Femur (tissue), 1 donor: ENCODE data around the gene GOLGA6L7.
"Not testable (repeated sequence)": the region's sequence is repeated elsewhere in the genome, so short reads cannot be mapped to it uniquely, and the experiment has no call there.

Source experiments
- DNase-seq: peaks from one replicate; pipeline ENCODE4 v3.0.0-alpha.2; 2017

GOLGA6L7 gene

GRCh38 chr15:28848521-28848920, at the start of gene GOLGA6L7:
Gene GOLGA6L7 (minus strand): TSS chr15:28848644. CDS start chr15:28848549, 95 bp downstream.
- DNase-seq, result not testable (repeated sequence)

DNA sequence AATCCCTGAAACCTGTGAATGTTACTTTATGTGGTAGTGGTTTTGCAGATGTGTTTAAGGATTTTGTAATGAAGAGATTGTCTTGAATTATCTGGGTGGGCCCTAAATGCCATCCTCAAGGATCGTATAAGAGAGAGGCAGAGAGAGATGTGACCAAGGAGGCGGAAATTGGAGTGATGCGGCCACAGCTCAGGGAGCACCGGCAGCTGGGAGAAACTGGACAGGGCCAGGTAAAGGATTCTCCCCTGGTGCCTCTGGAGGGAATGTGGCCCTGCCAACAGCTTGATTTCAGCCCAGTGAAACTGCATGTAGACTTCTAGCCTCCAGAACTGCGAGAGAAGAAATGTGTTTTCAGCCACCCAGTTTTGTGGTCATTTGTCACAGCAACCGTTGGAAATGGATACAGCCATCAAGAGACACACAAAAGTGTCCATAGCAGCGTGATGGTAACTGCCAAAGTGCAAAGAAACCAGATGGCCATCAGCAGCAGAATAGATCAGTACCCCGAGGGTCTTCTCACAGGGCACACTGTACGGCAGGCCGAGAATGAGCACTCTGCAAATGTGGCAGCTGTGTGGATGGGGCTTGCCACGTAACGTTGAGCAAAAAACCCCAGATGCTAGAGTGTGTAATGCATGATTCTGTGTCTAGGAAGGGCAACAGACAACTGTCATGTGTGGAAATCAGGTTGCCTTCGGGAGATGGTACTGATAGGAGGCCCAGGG, 49.6 kb upstream of the GOLGA6L7 start:
- DNase-seq, result no peak

DNA sequence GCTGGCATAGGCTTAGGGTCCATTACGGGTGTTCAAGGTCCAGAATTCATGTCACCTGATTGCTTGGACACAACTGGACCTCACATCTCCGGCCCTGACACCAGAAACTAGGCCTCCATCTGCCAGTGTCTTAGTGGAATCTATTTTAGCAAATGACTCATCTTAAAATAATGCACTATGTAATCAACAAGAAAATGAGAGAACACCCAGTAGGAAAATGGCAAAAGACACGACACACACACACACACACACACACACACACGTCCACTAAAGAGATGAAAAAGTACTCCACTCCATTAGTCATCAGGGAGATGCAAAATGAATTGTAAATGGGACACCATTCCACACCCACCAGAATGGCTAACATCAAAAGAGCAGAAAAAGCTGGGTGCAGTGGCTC, 48.5 kb upstream of the GOLGA6L7 start:
- DNase-seq, result no peak

GRCh38 chr15:28895566-28895965, 47.1 kb upstream of the GOLGA6L7 start:
- DNase-seq, result no peak

GRCh38 chr15:28895146-28895545, 46.7 kb upstream of the GOLGA6L7 start:
- no peak for DNase-seq

DNA sequence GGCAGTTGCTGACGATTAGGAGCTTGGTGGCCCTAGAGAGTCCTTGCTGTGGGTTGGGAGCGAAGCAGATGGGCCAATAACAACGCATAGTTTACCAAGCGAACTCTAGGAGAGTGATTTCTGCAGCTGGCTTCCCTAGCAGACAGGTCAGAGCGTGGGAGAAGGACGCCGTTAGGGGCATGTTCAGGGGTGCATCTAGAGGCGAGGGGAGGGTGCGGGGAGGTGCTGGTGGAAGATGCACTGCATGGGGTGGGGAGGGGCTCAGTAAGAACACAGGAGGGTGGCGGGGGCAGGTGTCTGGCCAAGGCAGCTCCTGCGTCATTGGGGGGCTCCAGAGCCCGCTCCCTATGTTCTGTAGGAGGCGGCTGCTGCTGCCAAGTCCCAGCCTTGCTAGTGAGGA, 46.2 kb upstream of the GOLGA6L7 start:
- no peak for DNase-seq

GRCh38 chr15:28892789-28893610, 44.6 kb upstream of the GOLGA6L7 start:
- DNase-seq, result no peak

GRCh38 chr15:28891588-28891987, 43.1 kb upstream of the GOLGA6L7 start:
- no peak for DNase-seq

- no peak for DNase-seq
Observed at GRCh38 chr15:28890711-28891495, 42.5 kb upstream of the GOLGA6L7 start.

GRCh38 chr15:28890291-28890690, 41.8 kb upstream of the GOLGA6L7 start:
- not testable (repeated sequence) for DNase-seq

GRCh38 chr15:28889871-28890270, 41.4 kb upstream of the GOLGA6L7 start:
- DNase-seq, result not testable (repeated sequence)

- DNase-seq, result no peak
Observed at GRCh38 chr15:28889346-28889745, 40.9 kb upstream of the GOLGA6L7 start.

DNA sequence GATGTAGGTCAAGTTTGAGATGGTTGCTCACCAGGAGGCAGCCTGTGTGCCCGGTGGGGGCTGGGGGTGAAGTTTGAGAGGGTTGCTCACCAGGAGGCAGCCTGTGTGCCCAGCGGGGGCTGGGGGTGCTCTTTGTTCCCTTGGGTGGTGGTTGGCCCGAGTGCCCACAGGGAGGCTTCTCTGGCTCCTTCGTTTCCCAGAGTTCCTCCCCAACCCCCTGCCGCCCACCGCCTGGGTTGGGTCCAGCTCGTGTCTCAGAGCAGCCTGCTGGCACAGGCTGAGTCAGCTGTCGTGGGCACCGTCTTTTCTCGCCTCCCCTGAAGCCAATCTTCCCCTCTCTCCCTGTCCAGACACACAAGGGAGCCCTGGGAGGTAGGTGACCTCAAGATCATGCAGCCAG, 40.5 kb upstream of the GOLGA6L7 start:
- DNase-seq, result no peak

DNA sequence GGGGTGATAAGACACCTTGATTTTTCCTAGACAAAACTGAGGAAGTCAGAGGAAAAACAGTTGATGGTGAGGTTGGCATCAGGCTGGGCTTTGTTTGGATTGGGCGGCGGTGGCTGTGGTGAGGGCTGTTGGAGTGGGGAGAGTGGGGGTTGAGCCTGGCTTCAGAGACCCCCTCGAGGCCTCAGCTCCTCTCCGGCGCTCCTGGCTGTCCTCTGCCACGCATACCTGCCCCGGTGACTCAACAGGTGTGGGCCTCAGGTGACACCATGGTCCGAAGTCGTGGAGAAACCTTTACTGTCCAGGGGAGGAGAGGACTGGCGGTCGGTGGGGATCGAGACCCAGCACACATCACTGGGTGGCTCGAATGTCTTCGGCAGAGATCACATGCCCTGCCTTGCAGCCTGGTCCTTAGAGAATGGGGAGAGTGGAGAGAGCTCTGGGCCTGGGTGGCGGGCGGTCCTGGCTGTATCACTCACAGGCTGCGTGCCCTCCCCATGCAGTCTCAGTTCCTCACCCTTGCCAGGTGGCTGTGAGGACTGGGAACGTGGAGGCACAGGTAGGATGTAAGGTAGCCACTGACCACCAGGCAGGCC, 40.0 kb upstream of the GOLGA6L7 start:
- no peak for DNase-seq

GRCh38 chr15:28887339-28888174, 39.1 kb upstream of the GOLGA6L7 start:
- no peak for DNase-seq

DNA sequence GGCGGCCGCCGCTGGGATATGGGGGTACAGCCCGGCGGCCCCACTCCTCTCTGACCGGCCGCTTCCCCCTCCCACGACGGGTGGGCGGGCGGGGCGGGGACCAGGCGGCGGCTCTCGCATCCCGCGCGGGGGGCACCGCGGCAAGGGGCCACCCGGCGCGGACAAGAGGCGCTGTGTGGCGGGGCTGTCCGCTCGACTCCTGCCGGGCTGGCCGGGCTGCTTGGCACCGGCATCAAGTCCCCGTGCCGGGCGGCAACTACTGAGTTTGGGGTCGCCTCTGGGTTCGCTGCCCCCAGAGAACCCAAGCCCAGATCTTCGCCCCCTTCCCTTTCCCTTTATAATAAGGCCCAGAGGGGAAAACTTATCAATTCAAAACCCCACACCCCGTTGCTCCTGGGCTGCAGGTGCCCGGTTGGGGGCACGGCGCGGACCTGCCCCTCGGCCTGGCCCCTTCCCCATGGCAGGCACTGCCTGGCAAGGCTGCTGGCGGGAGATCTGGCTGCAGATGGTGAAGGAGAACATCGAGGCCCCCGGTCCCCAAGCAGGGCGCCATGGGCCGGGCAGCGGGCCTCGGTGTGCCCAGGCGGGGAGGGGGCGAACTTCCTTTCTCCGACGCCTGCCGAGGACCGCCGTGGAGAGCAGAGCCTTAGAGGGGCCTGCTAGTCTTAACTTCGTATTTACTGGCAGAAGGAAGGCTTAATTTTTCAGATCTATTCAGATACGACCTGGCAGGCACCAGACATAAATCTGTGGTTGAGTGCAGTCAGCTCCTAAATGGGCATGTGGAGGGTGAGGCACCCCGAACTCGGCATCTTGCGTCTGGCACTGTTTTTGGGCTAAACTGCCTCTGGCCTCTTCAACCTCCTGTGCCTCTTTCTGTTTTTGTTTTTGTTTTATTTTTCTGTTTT, 38.2 kb upstream of the GOLGA6L7 start:
- no peak for DNase-seq

DNA sequence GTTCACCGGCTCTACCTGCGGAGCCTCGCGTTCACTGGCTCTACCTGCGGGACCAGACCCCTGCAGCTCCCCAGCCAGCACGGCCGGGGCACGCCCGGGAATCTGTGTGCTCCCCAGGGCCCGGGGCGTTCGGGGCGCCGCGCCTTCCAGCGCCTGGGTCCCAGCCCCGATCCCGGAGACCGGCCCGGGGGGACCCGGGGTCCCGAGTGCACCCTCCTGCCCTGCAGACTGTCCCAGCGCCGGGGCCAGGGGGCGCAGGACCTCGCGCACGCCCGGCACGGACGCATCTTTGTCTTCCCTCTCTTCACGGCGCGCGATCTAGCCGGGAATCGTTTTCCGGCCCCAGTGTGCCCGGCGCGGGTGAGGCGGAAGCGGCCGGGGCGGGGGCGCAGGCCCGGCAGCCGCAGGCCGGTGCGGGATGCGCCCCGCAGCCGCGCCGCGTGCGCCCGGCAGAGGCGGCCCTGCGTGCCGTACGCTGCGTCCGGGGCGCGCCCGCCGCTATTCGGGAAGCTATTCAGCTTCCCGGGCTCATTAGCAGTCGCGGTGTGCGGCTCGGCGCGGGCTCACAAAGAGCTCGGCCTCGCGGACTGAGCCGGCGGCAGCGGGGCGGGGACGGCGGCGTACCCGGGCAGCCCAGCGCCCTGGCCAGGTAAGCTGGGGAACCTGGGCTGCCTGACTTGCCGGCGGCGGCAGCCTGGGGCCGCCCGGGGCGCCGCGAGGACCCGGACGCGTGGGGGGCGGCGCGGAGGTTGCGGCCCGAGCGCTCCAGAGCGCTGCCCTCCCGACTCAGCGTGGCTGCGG, 37.4 kb upstream of the GOLGA6L7 start, which contains the start of gene APBA2:
Gene APBA2, plus strand, starts transcription at position 345 of the 801 bp plus-strand sequence. CDS start 167,911 bp downstream, outside the sequence.
- DNase-seq, result no peak

DNA sequence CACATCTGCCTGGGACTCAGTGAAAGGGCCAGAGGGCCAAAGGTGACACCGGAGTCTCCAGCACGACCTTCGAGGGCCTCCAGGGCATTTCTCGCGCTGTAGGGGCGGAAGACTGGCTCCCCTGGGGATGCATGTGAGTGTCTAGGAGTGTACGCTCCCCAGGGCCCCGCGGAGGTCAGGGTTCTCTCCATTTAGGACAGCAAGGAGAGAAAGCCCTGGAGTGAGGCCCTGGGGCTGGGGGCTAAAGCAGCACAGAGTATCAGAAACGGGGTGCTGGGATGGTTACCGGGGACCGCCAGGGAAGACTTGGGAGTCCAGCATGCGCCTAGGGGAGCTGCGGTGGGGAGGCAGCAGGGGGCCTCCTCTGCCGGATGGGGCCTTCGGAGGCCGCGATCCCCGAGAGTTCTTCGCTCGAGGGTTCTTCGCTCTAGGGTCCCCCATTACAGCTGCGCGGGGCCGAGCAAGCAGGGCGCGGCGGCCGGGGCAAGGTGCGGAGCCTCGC, 36.7 kb upstream of the GOLGA6L7 start:
- no peak for DNase-seq

GRCh38 chr15:28884151-28884940, 35.9 kb upstream of the GOLGA6L7 start:
- DNase-seq, result no peak
